Activated CD8-positive, alpha-beta memory T cell treated with anti-CD3 and anti-CD28 coated beads for 36 hours (primary cell): ENCODE measurements around the gene RUNX3. TPM values are rescaled to one million over a fixed set of nuclear protein-coding genes. Genes with fewer than 3 reads are reported as not detected.
"Not testable (repeated sequence)": the region's sequence is repeated elsewhere in the genome, so short reads cannot be mapped to it uniquely, and the experiment has no call there.

Experiments used
- CTCF ChIA-PET: fragments of 350-600 bp; sonication (Branson Sonifier 250); formaldehyde crosslinking; loops from one replicate; lab custom pipeline; 2021; ENCODE audit warnings: antibody characterized with exemption; lab: Charles Lee
- POLR2A ChIA-PET: fragments of 350-600 bp; sonication (Branson Sonifier 250); formaldehyde crosslinking; loops from one replicate; lab custom pipeline; 2021; ENCODE audit warnings: antibody characterized with exemption; lab: Charles Lee
- total RNA-seq, 2 experiments: library from RNA; stranded (reverse); gene quantifications; one replicate each; pipeline ENCODE4 v1.2.3, GENCODE V29; 2021

Gene RUNX3
- total RNA-seq, 2 experiments from 2014 or later: 173 to 183 TPM

DNA sequence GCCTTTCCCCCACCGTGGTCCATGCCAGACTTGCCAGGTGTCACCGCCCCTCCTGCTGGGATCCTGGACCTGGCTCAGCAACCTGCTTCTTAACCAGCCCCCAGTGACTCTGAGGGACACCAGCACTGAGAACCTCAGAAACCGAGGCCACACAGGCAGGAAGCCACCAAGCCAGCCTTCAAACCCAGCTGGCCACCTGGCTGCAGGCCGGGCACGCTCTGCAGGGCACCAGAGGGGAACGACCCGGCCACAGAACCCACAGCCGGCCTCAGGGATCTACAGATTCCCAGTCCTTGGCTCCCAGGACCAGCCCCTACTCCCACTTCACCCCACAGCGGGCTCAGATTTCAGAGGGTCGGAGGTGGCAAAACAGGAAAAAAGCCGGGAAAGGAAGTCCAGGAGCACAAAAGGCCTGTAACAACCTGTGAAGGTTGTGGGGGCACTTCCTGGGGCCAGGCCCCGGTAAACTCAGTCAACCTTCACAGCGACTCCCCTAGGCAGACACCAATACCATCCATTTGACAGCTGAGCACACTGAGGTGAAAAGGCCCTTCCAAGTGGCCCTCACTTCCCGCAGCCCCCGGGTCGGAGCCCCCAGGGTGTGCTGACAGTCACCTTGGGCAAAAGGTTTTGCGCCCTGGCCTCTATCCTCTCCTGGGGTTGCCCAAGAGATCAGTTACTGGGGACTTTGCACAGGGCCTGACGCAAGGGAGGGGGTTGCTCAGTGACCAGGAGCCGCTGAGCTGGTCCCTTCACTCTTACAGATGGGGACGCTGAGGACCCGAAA, 14.1 kb downstream of the RUNX3 start:
- ChIA-PET POLR2A (interaction anchor here (0.9 to 3.8 kb wide), 2 partner anchors 11 to 172 kb away, joined by 4 to 18 read pairs; no protein-coding TSS in a partner anchor), CTCF (interaction anchor here (1.7 kb wide), 1 partner anchor 117 kb away, joined by 5 read pairs; no protein-coding TSS in a partner anchor)

DNA sequence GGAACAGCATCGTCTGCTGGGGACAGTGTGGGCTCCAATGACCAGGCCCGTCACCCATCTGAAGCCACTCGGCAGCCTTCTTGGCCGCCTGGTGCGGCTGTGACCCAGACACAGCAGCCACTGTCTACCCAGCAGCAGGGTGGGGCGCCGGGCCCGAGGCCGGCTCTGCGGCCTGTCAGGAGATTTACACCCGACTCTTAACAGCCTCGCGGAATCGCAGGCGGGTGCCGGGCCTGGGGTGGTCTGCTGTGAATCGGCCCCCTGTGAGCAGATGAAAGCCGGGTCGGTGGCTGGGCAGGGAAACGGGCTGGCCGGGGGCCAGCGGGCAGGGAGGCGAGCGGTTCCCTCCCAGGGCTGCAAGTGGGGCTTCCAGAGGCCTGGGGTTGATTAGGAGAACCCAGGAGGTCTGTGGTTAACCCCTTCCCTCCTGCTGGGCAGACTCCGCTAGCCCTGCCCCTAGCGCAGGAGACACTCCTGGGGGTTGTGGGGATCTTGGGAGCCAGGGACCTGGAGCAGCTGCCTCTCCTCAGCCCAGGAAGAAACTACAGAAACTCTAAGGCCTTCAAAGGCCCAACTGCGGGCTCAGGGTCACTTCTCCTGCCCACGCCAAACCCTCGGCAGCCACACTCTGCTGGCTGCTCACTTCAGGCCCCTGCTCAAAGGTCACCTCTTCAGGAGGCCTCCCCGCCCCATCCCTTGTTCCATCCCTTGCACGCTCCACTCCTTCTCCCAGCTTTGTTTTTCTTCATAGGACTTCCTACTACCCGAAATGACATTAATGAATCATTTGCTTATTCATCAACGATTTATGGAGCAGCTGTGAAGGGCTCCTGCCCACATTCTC, 15.6 kb downstream of the RUNX3 start:
- ChIA-PET CTCF (interaction anchor here (0.6 to 1.6 kb wide), 3 partner anchors 15 to 123 kb away, joined by 3 to 5 read pairs (median 5); partner anchors contain the start of gene RUNX3), POLR2A (no interaction called here)

DNA sequence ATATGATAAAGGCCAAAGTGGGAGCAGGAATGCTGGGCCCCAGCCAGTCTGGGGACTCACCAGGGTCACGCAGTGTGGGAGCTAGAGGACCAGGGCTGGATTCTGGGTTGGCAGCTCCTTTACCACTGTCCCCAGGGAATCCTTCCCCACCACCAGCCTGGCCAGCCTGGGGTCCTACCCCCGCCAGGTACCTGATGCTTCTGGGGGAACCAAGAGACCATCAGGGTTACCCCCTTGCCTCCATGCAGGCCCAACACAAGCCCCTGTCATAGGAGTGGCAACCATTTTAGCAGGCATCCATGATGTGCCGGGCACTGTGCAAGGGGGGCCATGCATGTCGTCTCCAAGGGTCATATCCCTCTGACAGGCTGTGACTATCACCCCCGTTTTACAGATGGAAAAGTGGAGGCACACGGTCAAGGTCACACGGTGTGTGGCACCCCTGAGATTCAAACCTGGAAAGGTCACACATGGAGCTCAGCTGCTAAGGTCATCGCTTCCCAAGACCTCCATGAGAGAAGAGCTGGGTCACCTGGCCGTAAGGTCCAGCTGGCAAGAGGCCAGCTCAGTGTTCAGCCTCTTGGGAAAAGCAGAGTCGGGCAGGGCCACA, 16.4 kb downstream of the RUNX3 start:
- CTCF ChIA-PET: interaction anchor here (1.2 to 2.1 kb wide), 6 partner anchors 9 to 124 kb away, joined by 3 to 7 read pairs (median 5); partner anchors contain the start of gene RUNX3

DNA sequence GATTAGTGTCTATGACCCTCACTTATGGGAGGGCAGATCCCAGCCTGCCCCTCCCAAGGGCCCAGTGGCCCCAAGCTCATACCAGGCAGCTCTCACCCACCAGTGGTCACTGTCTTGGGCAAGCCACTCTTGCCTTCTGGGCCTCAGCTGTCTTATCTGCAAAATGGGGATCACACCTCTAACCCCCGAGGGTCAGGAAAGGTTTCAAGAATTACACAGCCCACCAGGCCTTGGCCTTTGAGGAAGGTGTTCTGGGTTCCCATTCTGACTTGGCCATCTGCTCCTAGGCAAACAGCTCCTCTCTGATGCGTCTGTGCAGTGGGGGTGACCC, 16.8 kb downstream of the RUNX3 start:
- POLR2A ChIA-PET: interaction anchor here (0.5 to 1.4 kb wide), 5 partner anchors 8 to 103 kb away, joined by 3 to 5 read pairs (median 5); no protein-coding TSS in a partner anchor
- CTCF ChIA-PET: interaction anchor here (1.2 to 2.1 kb wide), 6 partner anchors 10 to 124 kb away, joined by 3 to 7 read pairs (median 5); partner anchors contain the start of gene RUNX3

More for the DNA sequence above, 16.4 kb downstream of the RUNX3 start:
- POLR2A ChIA-PET: interaction anchor here (0.8 kb wide), 1 partner anchor 49 kb away, joined by 3 read pairs; no protein-coding TSS in a partner anchor

DNA sequence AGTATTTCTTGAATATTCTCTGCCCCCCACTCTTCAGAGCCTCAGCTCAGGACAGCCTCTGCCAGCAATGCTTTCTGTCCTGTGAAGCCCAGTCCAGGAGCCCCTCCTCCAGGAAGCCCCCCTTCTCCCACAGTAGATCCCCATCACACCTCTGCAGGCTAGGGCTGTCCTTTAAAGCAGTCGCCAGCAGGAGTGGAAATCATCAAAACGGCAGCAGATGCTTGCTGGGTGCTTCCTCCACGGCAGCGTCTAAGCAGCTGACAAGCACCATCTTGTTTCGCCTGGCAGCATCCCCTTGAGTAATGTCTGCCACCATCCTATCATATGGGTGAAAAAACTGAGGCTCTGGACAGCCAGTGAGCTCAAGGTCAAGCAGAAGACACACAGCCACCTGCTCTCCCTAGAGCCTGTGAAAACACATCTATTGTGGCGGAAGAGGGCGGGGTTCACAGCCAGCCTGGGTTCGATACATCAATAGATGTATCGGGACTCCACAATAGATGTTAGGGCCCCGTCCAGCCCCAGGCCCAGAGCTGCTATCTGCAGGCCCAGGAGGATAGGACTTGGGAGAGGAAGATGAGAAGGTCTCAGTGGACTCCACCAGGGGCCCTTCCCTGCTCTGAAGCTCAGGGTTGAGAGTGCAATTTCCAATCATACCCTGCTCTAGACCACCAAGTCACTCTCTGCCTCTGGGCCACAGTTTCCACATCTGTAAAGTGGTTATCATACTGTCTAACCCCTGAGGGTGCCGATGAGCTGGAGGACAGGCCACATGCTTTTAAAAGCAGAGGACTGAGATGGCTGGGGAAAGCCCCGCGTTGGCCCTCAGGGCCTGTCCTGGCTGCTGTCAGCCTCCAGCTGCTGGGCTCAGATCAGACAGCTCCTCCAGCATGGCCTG, 17.5 kb downstream of the RUNX3 start:
- POLR2A ChIA-PET: interaction anchor here (0.5 to 1.4 kb wide), 6 partner anchors 8 to 103 kb away, joined by 3 to 5 read pairs (median 4); partner anchors contain the start of gene RUNX3
- CTCF ChIA-PET: interaction anchor here (0.7 to 2.1 kb wide), 9 partner anchors 10 to 125 kb away, joined by 3 to 7 read pairs (median 4); partner anchors contain the start of gene RUNX3

DNA sequence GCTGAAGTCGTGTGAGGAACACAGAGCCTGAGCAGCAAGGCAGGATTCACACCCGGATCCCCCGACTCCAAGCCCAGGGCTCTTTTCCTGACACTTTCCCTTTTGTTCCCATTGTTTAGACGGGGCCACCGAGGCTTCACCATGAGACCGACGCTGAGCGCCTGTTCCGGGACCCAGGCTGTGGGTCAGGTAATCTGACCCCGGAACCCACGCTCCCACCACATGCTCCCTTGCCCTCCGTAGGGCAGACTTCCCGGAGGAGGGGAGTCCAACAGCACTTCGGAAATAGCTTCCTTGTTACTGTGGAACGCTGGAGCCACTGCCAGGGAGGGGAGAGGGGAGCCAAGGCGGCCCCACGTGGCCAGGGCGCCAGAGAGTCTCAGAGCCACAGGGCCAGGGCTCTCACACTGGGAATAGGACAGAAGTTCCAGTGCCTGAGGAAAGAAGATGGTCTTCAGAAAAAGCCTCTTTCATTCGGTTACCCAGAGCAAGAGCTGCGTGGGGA, 18.4 kb downstream of the RUNX3 start:
- ChIA-PET CTCF (interaction anchor here (1.0 to 2.6 kb wide), 9 partner anchors 12 to 126 kb away, joined by 3 to 8 read pairs (median 5); partner anchors contain the start of gene RUNX3), POLR2A (interaction anchor here (0.6 to 1.9 kb wide), 8 partner anchors 8 to 120 kb away, joined by 3 to 8 read pairs (median 5); partner anchors contain the start of gene RUNX3)

DNA sequence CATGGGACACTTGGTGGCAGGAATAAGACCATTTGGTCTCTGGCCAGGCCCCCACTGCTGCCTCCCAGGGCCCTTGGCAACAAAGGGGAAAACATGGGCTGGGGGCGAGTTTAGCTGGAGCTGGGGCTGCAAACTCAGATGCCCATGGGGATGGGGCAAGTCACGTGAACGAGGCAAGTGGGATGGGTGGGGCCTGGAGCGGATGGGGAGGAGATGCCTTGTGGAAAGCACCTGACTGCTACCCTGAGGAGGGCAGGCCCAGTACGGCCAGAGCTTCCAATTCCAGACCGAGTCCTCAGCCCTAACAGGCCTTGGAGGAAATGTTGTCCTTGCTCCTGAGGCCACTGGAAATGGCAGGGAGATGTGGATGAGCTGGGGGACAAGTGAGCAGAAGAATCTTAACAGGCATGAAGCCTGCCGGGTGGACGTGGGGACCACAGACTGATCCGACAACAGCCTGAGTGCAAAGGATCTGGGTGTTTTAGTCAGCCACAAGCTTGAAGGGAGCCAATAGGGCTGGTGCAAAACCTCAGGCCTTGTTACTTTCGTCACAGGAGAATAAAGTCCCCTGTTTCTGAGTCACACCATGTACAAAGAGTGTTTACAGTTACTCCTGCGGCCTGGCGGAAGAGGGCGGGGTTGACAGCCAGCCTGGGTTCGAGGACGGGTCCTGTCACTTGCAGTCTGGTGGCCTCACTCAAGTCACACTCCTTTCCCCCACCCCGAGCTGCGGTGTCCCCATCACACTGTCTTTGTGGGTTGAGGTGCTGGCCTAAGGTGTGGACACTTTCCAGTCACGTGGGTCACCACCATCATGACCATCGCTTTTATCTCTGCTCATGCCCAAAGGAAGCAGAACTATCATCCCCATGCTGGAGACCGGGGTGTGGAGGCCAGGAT, 19.1 kb downstream of the RUNX3 start:
- ChIA-PET POLR2A (interaction anchor here (0.6 to 1.9 kb wide), 7 partner anchors 9 to 121 kb away, joined by 3 to 8 read pairs (median 5); no protein-coding TSS in a partner anchor), CTCF (interaction anchor here (1.0 to 2.6 kb wide), 8 partner anchors 13 to 126 kb away, joined by 3 to 8 read pairs (median 4); partner anchors contain the start of gene RUNX3)

DNA sequence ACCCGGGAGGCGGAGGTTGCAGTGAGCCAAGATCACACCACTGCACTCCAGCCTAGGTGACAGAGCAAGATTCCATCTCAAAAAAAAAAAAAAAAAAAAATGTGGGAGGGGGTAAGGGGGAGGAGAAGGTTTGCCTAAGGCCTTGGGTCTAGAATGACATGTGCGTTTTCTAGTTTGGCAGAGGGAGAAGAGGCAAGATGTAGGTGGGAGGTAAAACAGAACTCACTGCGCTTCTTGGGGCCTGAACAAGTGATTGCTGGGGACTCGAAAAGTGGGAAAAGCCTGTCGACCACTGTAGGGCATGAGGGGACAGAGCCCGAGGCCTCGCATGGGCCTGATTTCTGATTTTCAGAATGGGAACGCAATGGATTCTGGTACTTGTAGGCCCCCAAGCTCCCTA, 19.9 kb downstream of the RUNX3 start:
- ChIA-PET POLR2A (interaction anchor here (0.8 to 1.9 kb wide), 5 partner anchors 10 to 112 kb away, joined by 4 to 8 read pairs (median 5); no protein-coding TSS in a partner anchor), CTCF (interaction anchor here (1.5 to 2.6 kb wide), 4 partner anchors 14 to 127 kb away, joined by 3 to 8 read pairs (median 6); no protein-coding TSS in a partner anchor)

DNA sequence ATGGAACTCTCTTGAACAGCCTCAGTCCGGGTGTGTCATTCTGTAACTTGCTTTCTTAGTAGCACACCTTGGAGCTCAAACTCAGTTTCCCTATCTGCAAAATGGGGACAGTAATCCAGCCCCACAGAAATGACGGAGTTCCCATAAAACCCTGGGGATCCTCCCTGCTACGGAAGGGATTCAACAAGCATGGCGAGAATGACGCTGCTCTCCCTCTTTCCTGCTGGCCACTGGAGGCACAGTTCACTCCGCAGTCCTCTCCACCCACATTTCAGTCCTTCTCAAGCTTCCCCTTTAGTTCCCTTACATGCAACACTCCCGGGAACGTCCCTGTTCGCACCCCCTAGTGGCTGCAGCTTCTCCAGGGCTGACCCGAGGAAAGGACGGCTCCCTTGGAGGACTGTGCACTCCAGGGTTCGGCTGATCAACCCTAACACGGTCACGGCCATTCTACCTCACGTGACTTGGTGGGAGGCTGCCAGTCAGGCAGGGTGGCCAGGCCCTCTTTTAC, 20.6 kb downstream of the RUNX3 start:
- POLR2A ChIA-PET: interaction anchor here (1.0 kb wide), 1 partner anchor 55 kb away, joined by 3 read pairs; no protein-coding TSS in a partner anchor

DNA sequence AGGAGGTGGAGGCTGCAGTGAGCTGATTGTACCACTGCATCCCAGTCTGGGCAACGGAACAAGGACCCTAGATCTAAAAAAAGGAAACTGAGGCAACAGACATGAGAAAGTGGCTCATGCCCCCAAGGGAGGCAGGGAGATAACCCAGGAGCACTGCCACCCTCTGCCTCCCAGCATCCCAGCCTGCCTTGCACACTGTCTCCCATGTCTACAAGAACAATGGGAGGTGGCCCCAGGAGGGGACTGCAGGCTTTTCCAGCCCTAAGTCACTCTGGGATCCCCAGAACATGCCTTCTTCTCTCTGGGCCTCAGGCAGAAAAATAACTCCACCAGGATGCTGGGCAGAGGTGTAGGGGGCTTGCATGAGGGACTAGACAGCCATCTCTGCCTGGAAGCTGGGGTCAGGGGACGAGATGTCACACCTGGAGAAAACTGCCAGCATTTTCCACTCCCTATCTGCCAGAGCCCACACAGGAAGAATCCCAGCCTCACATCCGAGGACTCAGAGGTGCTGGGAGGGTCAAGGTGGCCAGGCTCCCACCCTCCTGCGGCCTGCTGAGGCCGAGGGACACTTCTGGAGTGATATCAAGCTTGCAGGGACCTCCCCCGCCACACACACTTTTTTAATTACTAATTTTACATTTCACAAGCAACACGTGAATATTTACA, 21.4 kb downstream of the RUNX3 start:
- ChIA-PET POLR2A (interaction anchor here (1.0 kb wide), 1 partner anchor 56 kb away, joined by 3 read pairs; no protein-coding TSS in a partner anchor), CTCF (interaction anchor here (1.2 to 2.6 kb wide), 2 partner anchors 60 to 120 kb away, joined by 3 to 8 read pairs; no protein-coding TSS in a partner anchor)

More for the DNA sequence above, 20.6 kb downstream of the RUNX3 start:
- CTCF ChIA-PET: interaction anchor here (0.5 to 2.6 kb wide), 3 partner anchors 31 to 119 kb away, joined by 3 to 8 read pairs (median 5); no protein-coding TSS in a partner anchor

DNA sequence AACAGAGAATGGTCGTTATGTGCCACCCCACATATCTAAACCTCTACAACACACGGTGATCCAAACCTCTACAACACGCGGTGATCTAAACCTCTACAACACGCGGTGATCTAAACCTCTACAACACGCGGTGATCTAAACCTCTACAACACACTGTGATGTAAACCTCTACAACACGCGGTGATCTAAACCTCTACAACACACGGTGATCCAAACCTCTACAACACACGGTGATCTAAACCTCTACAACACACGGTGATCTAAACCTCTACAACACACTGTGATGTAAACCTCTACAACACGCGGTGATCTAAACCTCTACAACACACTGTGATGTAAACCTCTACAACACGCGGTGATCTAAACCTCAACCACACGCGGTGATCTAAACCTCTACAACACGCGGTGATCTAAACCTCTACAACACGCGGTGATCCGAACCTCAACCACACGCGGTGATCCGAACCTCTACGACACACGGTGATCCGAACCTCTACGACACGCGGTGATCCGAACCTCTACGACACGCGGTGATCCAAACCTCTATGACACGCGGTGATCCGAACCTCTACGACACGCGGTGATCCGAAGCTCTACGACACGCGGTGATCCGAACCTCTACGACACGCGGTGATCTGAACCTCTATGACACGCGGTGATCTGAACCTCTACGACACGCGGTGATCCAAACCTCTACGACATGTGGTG, 22.3 kb downstream of the RUNX3 start:
- CTCF ChIA-PET, POLR2A ChIA-PET: not testable (repeated sequence)

DNA sequence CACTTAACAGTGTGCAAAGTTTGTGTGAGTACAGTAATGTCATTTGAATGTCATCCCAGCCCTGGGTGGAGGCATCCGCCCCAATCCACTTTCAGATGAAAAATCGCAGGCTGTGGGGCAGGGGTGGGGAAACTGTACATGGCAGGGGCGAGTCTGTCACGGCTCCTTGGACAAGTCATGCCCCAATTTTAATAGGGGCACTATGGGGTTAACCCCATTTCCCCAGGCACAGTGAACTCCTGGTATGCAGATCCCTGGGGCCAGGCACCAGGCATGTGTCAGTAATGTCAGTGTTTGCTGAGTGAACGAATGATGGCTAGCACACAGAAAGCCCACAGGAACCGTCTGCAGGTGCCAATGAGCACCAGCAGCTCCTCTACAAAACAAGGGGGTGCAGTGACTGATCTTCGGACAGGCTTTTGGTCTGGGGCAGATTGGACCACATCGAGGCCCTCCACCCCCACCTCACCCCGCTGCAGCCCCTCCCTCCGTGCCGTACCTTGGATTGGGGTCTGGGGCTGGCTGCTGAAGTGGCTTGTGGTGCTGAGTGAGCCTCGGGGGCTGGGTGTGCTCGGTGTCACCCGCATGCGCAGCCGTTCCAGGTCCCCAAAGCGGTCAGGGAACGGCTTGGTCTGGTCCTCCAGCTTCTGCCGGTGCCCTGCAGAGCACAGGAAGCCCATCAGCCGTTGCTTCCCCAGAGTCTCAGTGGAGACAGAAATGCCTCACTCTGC, 23.2 kb downstream of the RUNX3 start:
- ChIA-PET POLR2A (no interaction called here), CTCF (no interaction called here)

DNA sequence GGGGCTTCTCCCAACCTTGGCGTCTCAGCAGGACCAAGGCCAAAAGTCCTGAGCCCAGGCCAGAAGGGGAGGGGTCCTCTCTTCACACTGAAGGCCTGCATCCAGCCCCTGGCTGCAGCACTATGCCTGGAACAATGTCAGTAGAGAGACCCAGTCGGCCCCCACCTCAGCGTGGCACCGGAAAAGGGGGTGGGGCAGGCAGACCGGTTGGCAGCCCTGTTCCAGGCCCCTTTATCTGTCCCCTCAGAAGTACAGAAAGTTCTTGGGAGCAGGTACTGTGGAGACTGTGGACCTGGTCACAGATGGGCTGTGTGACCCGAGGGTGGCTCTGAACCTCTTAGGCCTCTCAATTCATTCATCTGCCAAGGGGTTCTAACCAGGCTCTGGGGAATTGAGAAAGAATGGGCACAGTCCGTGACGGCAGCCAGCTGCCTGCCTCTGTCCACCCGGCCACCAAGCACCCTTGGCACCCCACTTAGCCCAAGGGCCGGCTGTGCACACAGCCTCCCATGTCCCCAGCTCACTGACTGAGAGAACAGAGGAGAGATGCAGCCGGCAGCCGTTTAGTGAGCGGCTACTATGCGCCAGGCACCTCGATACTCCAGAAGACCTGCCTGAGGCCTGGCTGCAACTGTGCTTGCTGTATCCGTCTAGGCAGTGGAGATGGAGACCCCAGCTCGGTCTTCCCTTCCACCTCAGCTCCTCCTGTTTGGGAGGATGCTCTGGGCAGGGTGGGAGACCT, 23.9 kb downstream of the RUNX3 start:
- ChIA-PET CTCF (no interaction called here), POLR2A (interaction anchor here (0.6 to 0.9 kb wide), 2 partner anchors 9 to 19 kb away, joined by 3 to 15 read pairs; no protein-coding TSS in a partner anchor)
